ENCODE measurements around the gene SCYGR7.
"Not testable (repeated sequence)": the region's sequence is repeated elsewhere in the genome, so short reads cannot be mapped to it uniquely, and the experiment has no call there.

Gene SCYGR7

DNA sequence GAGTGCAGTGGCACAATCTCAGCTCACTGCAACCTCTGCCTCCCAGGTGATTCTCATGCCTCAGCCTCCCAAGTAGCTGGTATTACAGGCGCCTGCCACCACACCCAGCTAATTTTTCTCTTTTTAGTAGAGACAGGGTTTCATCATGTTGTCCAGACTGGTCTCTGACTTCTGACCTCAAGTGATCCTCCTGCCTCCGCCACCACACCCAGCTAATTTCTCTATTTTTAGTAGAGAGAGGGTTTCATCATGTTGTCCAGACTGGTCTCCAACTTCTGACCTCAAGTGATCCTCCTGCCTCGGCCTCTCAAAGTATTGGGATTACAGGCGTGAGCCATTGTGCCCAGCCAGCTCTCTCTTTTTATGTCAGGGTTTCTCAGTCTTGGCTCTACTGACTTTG, 28.1 kb downstream of the SCYGR7 start:
- not testable (repeated sequence) for DNase-seq (ENCODE audit: low read depth in 1 of 2, low spot score in 1 of 2)

GRCh38 chr2:227759411-227760118, 31.4 kb downstream of the SCYGR7 start:
- DNase-seq (ENCODE audit: low read depth in 1 of 2, low spot score in 1 of 2): no peak

DNA sequence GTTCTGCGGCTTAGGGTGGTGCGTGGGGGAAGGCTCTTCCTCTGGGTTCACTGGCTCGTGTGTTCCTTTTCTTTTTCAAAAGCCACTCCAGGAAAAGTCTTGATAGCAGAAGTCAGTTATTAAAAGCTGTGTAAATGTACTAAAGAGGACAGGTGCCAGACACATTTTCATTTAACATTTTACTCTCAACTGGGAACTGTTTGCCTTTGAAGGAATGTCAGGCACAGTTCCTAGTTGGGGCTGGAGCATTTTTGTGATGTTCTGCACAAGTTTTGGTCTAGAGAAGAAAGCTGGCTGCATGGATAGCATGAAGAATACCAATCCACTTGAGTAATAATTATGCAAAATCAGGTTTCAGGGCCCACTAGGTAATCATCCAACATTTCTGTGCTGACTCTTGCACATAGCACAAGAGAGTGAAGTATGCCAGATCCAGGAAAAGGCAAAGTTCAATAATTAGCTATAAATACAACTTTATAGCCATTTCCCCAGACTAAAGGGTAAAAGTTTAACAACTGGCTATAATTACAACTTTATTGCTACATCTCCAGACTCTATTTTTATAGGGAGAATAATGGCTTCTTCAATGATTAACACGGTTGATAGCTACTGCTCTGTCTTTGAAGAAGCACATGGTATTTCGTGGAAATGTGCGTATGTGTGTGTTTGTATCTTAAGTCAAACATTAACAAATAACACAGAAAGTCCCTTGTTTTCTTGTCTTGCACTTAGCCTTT, 33.8 kb downstream of the SCYGR7 start:
- no peak for DNase-seq (ENCODE audit: low read depth in 1 of 2, low spot score in 1 of 2)

- no peak for DNase-seq (ENCODE audit: low read depth in 1 of 2, low spot score in 1 of 2)
Measured at GRCh38 chr2:227765788-227766372, 37.7 kb downstream of the SCYGR7 start.

- peak; percentile 15 to 41 for DNase-seq (ENCODE audit: low read depth in 1 of 2, low spot score in 1 of 2)
Measured at GRCh38 chr2:227766373-227766883, 38.3 kb downstream of the SCYGR7 start.

DNA sequence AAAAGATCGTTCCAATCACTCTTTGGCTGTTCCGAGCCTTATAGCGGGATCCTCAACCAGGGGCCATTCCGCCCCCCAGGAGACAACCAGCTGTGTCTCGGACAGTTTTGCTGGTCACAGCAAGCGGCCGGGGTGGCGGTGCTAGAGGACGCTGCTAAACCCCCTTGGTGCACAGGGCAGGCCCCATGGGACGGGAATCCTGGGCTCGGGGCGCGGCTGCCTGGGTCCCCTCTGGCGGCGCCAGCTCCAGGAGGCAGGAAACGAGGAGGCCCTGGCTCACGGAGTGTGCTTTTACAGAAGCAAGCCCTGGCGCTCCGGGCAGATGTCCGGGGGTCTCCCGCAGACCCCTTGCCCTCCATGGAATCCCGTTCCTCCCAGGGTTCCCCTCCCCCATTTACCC, 39.7 kb downstream of the SCYGR7 start:
- no peak for DNase-seq (ENCODE audit: low read depth in 1 of 2, low spot score in 1 of 2)

DNA sequence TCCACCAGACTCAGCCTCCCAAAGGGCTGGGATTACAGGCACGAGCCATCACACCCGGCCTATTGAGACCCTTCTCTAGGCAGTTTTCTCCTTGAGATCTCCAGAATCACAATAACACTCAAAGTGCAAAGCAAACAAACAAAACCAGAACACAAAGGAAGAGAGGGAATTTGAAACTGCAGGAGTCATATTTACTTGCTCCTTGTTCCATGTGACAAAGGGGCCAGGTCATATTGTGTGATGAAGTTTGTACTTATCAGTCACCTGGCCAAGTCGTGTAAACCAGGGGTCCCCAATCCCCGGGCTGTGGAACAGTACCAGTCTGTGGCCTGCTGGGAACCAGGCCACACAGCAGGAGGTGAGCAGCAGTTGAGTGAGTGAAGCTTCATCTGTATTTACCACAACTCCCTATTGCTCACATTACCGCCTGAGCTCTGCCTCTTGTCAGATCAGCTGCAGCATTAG, 44.1 kb downstream of the SCYGR7 start:
- DNase-seq (ENCODE audit: low read depth in 1 of 2, low spot score in 1 of 2): no peak

- no peak for DNase-seq (ENCODE audit: low read depth in 1 of 2, low spot score in 1 of 2)
Measured at GRCh38 chr2:227772932-227773331, 44.8 kb downstream of the SCYGR7 start.

DNA sequence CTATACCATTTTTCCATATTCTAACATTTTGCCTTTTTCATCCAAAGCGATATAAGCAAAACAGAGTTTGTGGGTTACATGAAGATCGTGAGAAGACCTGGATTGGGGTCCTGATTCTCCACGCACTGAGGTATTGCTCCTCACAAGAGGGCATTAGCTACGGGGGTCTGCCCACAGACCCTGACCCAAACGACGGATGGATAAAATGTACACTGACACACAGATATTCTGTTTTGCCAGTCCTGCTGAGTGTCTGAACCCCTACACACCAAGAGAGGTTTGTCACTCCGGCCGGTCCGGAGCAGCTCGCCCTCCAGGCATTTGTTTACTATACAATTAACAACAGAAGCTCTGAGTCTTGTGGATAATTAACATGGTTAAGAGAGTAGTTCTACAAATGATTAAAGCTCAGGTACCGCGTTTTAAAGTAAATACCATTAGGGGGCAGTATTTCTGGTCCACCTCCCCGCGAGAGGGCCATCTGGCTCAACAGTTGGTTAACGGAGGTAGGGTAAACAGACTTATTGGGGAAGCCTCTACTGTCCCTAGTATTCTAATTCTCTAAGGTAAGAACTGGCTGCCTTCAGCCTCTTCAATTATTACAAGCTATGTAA, 46.0 kb downstream of the SCYGR7 start:
- no peak for DNase-seq (ENCODE audit: low read depth in 1 of 2, low spot score in 1 of 2)

GRCh38 chr2:227774895-227775842, 47.0 kb downstream of the SCYGR7 start:
- no peak for DNase-seq (ENCODE audit: low read depth in 1 of 2, low spot score in 1 of 2)
